Heart left ventricle (tissue), 16 donors: Measurements from ENCODE around the gene AFDN. TPM values are rescaled to one million over a fixed set of nuclear protein-coding genes. Genes with fewer than 3 reads are reported as not detected.

Source experiments
- ATAC-seq, 4 donors: fragments of 200-7000 bp; cut with Tn5 transposase; one replicate each; pipeline ENCODE4 v1.9.1; 2020 to 2022; ENCODE audit warnings: moderate library complexity in 4 of 4, mild to moderate bottlenecking in 3 of 4, moderate number of reproducible peaks in 1 of 4
- DNase-seq, 5 donors: peaks; one replicate each; pipeline ENCODE4 v3.0.0-alpha.2; 2020
- H3K27ac ChIP-seq, 12 donors: fragments of 200-600 bp; sonication (generic) in 4 of 12; one replicate each; pipeline versions ENCODE4 v1.5.0 to v1.8.0; 2016 to 2022; ENCODE audit warnings: mild to moderate bottlenecking in 2 of 12
- H3K27me3 ChIP-seq, 9 donors: fragments of 200-600 bp; sonication (generic) in 2 of 9; one replicate each; pipeline versions ENCODE4 v1.5.1 to v1.8.0; 2016 to 2022; ENCODE audit warnings: mild to moderate bottlenecking in 3 of 9
- H3K36me3 ChIP-seq, 9 donors: fragments of 200-600 bp; sonication (generic) in 2 of 9; one replicate each; pipeline versions ENCODE4 v1.5.0 to v1.8.0; 2018 to 2022; ENCODE audit warnings: mild to moderate bottlenecking in 2 of 9
- H3K4me1 ChIP-seq, 12 donors: fragments of 200-600 bp; sonication (generic) in 4 of 12; one replicate each; pipeline versions ENCODE4 v1.5.0 to v1.8.0; 2016 to 2022; ENCODE audit warnings: mild to moderate bottlenecking in 3 of 12
- H3K4me3 ChIP-seq, 12 donors: fragments of 200-600 bp; sonication (generic) in 4 of 12; one replicate each; pipeline versions ENCODE4 v1.5.0 to v1.8.0; 2017 to 2022; ENCODE audit warnings: mild to moderate bottlenecking in 9 of 12, moderate library complexity in 4 of 12
- H3K9me3 ChIP-seq, 12 donors: fragments of 200-600 bp; sonication (generic) in 4 of 12; one replicate each; pipeline versions ENCODE4 v1.5.0 to v1.8.0; 2016 to 2022; ENCODE audit warnings: mild to moderate bottlenecking in 1 of 12
- POLR2A ChIP-seq, 2 donors: fragments of 450-650 bp; IDR thresholded peaks; one replicate each; pipeline ENCODE4 v1.6.1; 2017; ENCODE audit warnings: antibody characterized with exemption in 2 of 2, mild to moderate bottlenecking in 2 of 2, moderate library complexity in 2 of 2
- WGBS, 4 donors: extraction: QIAGEN DNeasy Blood & Tissue Kit in 2 of 4; methylation state at CpG; one replicate each; pipeline versions ENCODE4 v1.1.5 to v1.1.7; 2013 to 2018; 5-methylcytosine and 5-hydroxymethylcytosine counted together
- intact Hi-C, 10 donors: fragments of 100-400 bp; cut with DNase I; formaldehyde crosslinking; loops; one replicate each; pipeline versions ENCODE4 v1.11.1 to v1.14.2; 2022
- polyA plus RNA-seq, 2 donors: library from polyadenylated mRNA; stranded (reverse); fragments of 200-250 nt; gene quantifications; one replicate each; pipeline ENCODE4 v1.2.3, GENCODE V29; 2013
- total RNA-seq, 9 donors: library from RNA; depleted of rRNA in 2 of 9; stranded (reverse); fragments of >200 nt in 2 of 9; fragmentation: NEBNext Ultra II Directional in 3 of 9; extraction: Animal tissue kit (Norgen Biotek cat#: 25700) in 3 of 9; gene quantifications; one replicate each; pipeline versions ENCODE4 v1.1.0 to v1.2.4, GENCODE V29; 2016 to 2023
- TF ChIP-seq, protein P1 (sequence below), 12 donors: fragments of 200-600 bp; sonication (generic) in 4 of 12; IDR thresholded peaks; one replicate each; pipeline versions ENCODE4 v1.5.0 to v1.8.0; 2018 to 2022; ENCODE audit warnings: antibody characterized with exemption in 12 of 12, mild to moderate bottlenecking in 5 of 12
- donor health status: ischemic (EF 13 %, LVEDD 7.1; RV severe dilation, severe dysfunction).
- donor health status: healthy with polysubstance abuse.
- donor health status: DM: no; HTN: yes; CAD: no.
- donor health status: DM: no; HTN: no; CAD: no.
- donor health status: ischemic (EF 25% LVEDD 6.9; RV normal size, moderate dysfunction).
- donor health status: ischemic (EF 25% LVEDD 5.7; RV mildly dilated, moderate dysfunction).
- donor health status: healthy.
- donor health status: DM: yes; HTN: yes; CAD: no.
- donor health status: ischemic (EF 35%, LVEDD 5.7; RV mildly dilated, moderate dysfunction).
- donor health status: nonischemic (EF 11% LVEDD 7.7; RV severe dilation, severe dysfunction).
- donor health status: DM: yes; HTN: yes; CAD: no.
- donor health status: PGD.
- donor health status: ischemic (EF 29% LVEDD 5.4; RV normal size, mild dysfunction).
- donor health status: nonischemic (EF 23%, LVEDD 6.1; RV moderate dilation, normal function).

AFDN gene
- total and polyA plus RNA-seq, 11 donors = 27.6 to 100 (median 50.4) TPM

DNA sequence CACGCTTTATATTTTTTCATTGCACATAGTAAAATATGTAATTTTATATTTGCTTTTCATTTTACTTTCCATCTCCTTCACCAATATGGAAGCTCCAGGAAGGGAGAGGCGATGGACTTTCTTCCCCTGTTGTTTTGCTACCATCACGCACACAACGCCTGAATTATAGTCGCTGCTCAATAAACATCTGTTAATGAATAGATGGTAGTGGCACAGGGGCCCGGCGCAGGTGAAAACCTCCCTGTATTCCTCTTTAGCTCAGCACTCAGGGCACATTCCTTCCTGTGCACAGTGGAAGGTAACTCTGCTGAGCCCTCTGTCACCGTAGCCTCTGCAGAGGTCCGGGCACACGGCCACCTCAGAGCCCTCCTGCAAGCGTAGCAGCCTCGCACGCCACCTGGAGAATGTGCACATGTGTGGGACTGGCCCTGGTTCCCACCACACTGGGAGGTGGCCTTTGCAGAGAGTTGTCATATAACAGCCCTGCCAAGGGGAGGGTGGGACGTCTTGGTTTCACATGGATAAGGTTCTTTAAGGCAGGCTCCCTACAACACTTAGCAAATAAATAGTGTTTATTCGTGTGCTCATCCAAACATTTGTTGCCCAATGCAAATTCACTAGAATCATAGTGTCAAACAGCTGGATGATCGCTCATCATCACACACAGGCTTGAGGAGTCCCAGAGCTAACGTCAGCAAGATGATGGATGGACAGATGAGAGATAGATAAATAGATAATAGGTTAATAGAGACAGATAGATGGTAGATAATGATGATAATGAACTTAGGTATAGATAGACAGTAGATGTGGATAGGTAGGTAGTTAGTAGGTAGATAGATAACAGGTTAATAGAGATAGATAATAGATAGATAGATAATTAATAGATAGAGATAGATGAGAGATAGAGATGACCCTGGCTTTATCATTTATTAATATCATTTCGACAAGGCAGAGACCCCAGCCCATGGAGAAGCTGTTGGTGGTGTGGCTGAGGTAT is 32.3 kb upstream of the AFDN start:
- peak overlapping the region in 3 of 12 donors; percentile 49 to 57 (median 55) for H3K4me3 ChIP-seq
- H3K27me3 ChIP-seq = peaks cover 0 to 27% (median 0%) of the 10 kb centered on the region in 9 donors
- ATAC-seq (no peak), DNase-seq (no peak)
- WGBS, 4 donors = 90 to 94% (median 93%) methylated on average over 18 of the region's 18 CpGs
- intact Hi-C loops = loop anchor here in 1 of 10 donors (10.0 kb wide), 1 partner anchor 100 kb away; no protein-coding TSS in a partner anchor
- H3K36me3 ChIP-seq = no peaks in the 10 kb centered on the region
- no peaks in the 10 kb centered on the region for H3K9me3 ChIP-seq
- H3K27ac ChIP-seq = no peak overlapping the region
- TF ChIP-seq, protein P1, sequence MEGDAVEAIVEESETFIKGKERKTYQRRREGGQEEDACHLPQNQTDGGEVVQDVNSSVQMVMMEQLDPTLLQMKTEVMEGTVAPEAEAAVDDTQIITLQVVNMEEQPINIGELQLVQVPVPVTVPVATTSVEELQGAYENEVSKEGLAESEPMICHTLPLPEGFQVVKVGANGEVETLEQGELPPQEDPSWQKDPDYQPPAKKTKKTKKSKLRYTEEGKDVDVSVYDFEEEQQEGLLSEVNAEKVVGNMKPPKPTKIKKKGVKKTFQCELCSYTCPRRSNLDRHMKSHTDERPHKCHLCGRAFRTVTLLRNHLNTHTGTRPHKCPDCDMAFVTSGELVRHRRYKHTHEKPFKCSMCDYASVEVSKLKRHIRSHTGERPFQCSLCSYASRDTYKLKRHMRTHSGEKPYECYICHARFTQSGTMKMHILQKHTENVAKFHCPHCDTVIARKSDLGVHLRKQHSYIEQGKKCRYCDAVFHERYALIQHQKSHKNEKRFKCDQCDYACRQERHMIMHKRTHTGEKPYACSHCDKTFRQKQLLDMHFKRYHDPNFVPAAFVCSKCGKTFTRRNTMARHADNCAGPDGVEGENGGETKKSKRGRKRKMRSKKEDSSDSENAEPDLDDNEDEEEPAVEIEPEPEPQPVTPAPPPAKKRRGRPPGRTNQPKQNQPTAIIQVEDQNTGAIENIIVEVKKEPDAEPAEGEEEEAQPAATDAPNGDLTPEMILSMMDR (IDR thresholded peaks at IDR 0.05) = no peak
- TF ChIP-seq POLR2A (IDR thresholded peaks at IDR 0.05) = no peak
- H3K4me1 ChIP-seq = peaks cover 0 to 22% (median 9%) of the 10 kb centered on the region in 12 donors

- TF ChIP-seq, protein P1 (IDR thresholded peaks at IDR 0.05) = no peak
- no peak for TF ChIP-seq POLR2A (IDR thresholded peaks at IDR 0.05)
- WGBS, 4 donors = 57 to 71% (median 65%) methylated on average over 16 to 17 of the region's 17 CpGs
- Histone ChIP-seq H3K9me3 (no peaks in the 10 kb centered on the region), H3K27me3 (peaks cover 0 to 27% (median 0%) of the 10 kb centered on the region in 9 donors), H3K4me3 (peak overlapping the region in 9 of 12 donors; percentile 42 to 57 (median 49)), H3K27ac (peak overlapping the region in 1 of 12 donors; percentile 45), H3K36me3 (no peaks in the 10 kb centered on the region), H3K4me1 (peaks cover 0 to 23% (median 9%) of the 10 kb centered on the region in 12 donors)
- intact Hi-C loops = loop anchor here in 1 of 10 donors (10.0 kb wide), 1 partner anchor 101 kb away; no protein-coding TSS in a partner anchor
- no peak for DNase-seq
- ATAC-seq = no peak
These were observed 31.3 kb upstream of the AFDN start for GRCh38 chr6:167795321-167795811.

GRCh38 chr6:167795874-167796191 is 30.9 kb upstream of the AFDN start:
- Histone ChIP-seq H3K27me3 (peaks cover 0 to 27% (median 0%) of the 10 kb centered on the region in 9 donors), H3K4me1 (peaks cover 0 to 23% (median 9%) of the 10 kb centered on the region in 12 donors), H3K36me3 (no peaks in the 10 kb centered on the region), H3K27ac (peak overlapping the region in 3 of 12 donors; percentile 11 to 45 (median 24)), H3K9me3 (no peaks in the 10 kb centered on the region), H3K4me3 (peak overlapping the region in 10 of 12 donors; percentile 19 to 57 (median 49))
- TF ChIP-seq, protein P1 (IDR thresholded peaks at IDR 0.05) = no peak
- TF ChIP-seq POLR2A (IDR thresholded peaks at IDR 0.05) = no peak
- intact Hi-C loops = loop anchor here in 1 of 10 donors (10.0 kb wide), 1 partner anchor 101 kb away; no protein-coding TSS in a partner anchor
- DNase-seq (no peak), ATAC-seq (no peak)
- WGBS, 4 donors = 67 to 80% (median 71%) methylated on average over 10 of the region's 10 CpGs
